Mesothelial cell of epicardium (in vitro differentiated cells): Measurements from ENCODE around the gene SEMA5A. TPM values are rescaled to one million over a fixed set of nuclear protein-coding genes. Genes with fewer than 3 reads are reported as not detected.

Experiments used
- DNase-seq, 2 experiments: peaks; one replicate each; pipeline ENCODE4 v3.0.0; 2021; ENCODE audit warnings: low spot score in 2 of 2; ENCODE audit not compliant: unreplicated experiment in 2 of 2
- H3K27ac Mint-ChIP-seq: 2 replicates; pipeline ENCODE4 v1.8.0; 2021; ENCODE audit warnings: mixed read lengths
- H3K27me3 Mint-ChIP-seq: 2 replicates; pipeline ENCODE4 v1.8.0; 2021; ENCODE audit warnings: low read depth, mixed read lengths
- H3K36me3 Mint-ChIP-seq: 2 replicates; pipeline ENCODE4 v1.8.0; 2021; ENCODE audit warnings: mixed read lengths
- H3K4me1 Mint-ChIP-seq: 2 replicates; pipeline ENCODE4 v1.8.0; 2021; ENCODE audit warnings: mixed read lengths
- H3K4me3 Mint-ChIP-seq: 2 replicates; pipeline ENCODE4 v1.8.0; 2021; ENCODE audit warnings: mild to moderate bottlenecking, moderate library complexity, mixed read lengths
- H3K9me3 Mint-ChIP-seq: 2 replicates; pipeline ENCODE4 v1.8.0; 2021; ENCODE audit warnings: mixed read lengths
- CTCF ChIP-seq: fragments of 200-600 bp; sonication (generic); IDR thresholded peaks from one replicate; pipeline ENCODE4 v1.5.0; 2021; ENCODE audit warnings: antibody characterized with exemption; ENCODE audit not compliant: unreplicated experiment
- total RNA-seq: library from RNA; stranded (reverse); gene quantifications from 3 replicates; pipeline ENCODE4 v1.2.1, GENCODE V29; 2021

The SEMA5A gene
- total RNA-seq, 1 donor from 2014 or later: 26.7 TPM

DNA sequence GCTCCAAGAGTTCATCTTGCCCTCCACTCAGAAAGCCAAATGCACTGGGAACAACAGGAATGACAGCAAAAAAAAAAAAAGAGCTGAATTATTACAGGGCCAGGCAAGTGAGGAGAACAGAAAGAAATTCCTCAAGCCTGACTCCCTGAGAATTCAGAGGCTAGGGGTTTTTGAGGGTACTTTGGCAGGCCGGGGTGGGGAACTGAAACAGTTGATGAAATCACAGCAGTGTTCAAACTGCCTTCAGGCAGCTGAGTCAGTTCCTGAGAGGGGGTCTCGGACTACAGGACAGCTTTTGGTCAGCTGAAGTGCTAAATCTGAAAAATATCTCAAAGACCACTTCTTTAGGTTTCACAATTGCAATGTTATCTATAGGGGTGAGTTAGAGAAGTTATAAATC lies 419.4 kb downstream of the SEMA5A start:
- Mint-ChIP-seq H3K4me3 (no peak overlapping the region), H3K9me3 (no peaks in the 10 kb centered on the region), H3K4me1 (peaks cover 9% of the 10 kb centered on the region), H3K36me3 (peaks cover 2% of the 10 kb centered on the region), H3K27ac (no peak overlapping the region), H3K27me3 (no peaks in the 10 kb centered on the region)
- DNase-seq: no peak
- no peak for TF ChIP-seq CTCF

- no peak for TF ChIP-seq CTCF
- Mint-ChIP-seq H3K4me1 (peaks cover 9% of the 10 kb centered on the region), H3K4me3 (no peak overlapping the region), H3K9me3 (no peaks in the 10 kb centered on the region), H3K36me3 (no peaks in the 10 kb centered on the region), H3K27ac (no peak overlapping the region), H3K27me3 (no peaks in the 10 kb centered on the region)
- no peak for DNase-seq
These were observed 420.0 kb downstream of the SEMA5A start for GRCh38 chr5:9125852-9126251.

DNA sequence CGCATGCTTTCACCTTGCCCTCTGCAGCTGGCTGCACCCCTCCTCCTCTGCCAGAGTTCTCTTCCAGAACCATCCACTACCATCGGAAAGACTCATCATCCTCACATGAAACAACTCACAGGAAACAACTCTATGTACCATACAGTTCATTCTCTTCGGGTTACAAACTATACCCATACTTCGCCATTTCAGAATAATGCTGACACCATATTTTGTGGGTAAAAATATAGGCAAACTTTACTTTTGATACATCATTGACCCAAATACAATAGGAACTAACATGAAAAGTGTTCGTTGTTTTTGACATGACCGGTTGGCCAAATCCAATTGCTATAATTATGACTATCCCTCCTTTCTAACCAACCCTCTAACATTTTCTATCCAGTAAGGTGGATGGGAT lies 421.0 kb downstream of the SEMA5A start:
- Mint-ChIP-seq H3K27me3 (no peaks in the 10 kb centered on the region), H3K36me3 (no peaks in the 10 kb centered on the region), H3K4me3 (no peak overlapping the region), H3K4me1 (peaks cover 9% of the 10 kb centered on the region), H3K27ac (no peak overlapping the region), H3K9me3 (no peaks in the 10 kb centered on the region)
- TF ChIP-seq CTCF: no peak
- no peak for DNase-seq

- no peak overlapping the region for H3K4me3 Mint-ChIP-seq
- TF ChIP-seq CTCF: no peak
- H3K27ac Mint-ChIP-seq: no peak overlapping the region
- H3K9me3 Mint-ChIP-seq: no peaks in the 10 kb centered on the region
- H3K36me3 Mint-ChIP-seq: no peaks in the 10 kb centered on the region
- DNase-seq: no peak
- H3K4me1 Mint-ChIP-seq: peaks cover 9% of the 10 kb centered on the region
- H3K27me3 Mint-ChIP-seq: no peaks in the 10 kb centered on the region
These were observed 421.8 kb downstream of the SEMA5A start for GRCh38 chr5:9124071-9124470.

- no peaks in the 10 kb centered on the region for H3K36me3 Mint-ChIP-seq
- no peak for DNase-seq
- no peak for TF ChIP-seq CTCF
- H3K4me1 Mint-ChIP-seq: peaks cover 9% of the 10 kb centered on the region
- H3K27ac Mint-ChIP-seq: no peak overlapping the region
- no peaks in the 10 kb centered on the region for H3K9me3 Mint-ChIP-seq
- H3K27me3 Mint-ChIP-seq: no peaks in the 10 kb centered on the region
- no peak overlapping the region for H3K4me3 Mint-ChIP-seq
These were observed 423.3 kb downstream of the SEMA5A start for GRCh38 chr5:9122528-9122927.

- TF ChIP-seq CTCF: no peak
- no peaks in the 10 kb centered on the region for H3K27me3 Mint-ChIP-seq
- H3K4me3 Mint-ChIP-seq: no peak overlapping the region
- no peak overlapping the region for H3K27ac Mint-ChIP-seq
- peaks cover 9% of the 10 kb centered on the region for H3K4me1 Mint-ChIP-seq
- H3K36me3 Mint-ChIP-seq: no peaks in the 10 kb centered on the region
- no peaks in the 10 kb centered on the region for H3K9me3 Mint-ChIP-seq
- DNase-seq: no peak
These were observed 424.3 kb downstream of the SEMA5A start for GRCh38 chr5:9121597-9121996.
